Activated CD8-positive, alpha-beta memory T cell treated with anti-CD3 and anti-CD28 coated beads, Interleukin-2, amount 50 U/mL, for 1 hour (primary cell): ENCODE data around the gene NOM1.
A peak's percentile ranks its signal among the peaks of the same experiment; 100 is the strongest.
"Not testable (repeated sequence)": the region's sequence is repeated elsewhere in the genome, so short reads cannot be mapped to it uniquely, and the experiment has no call there.

Experiments used
- DNase-seq: peaks from one replicate; pipeline ENCODE4 v3.0.0-alpha.2; 2020; ENCODE audit errors: extremely low read depth

Gene NOM1

GRCh38 chr7:156949541-156950380 is at the start of gene NOM1:
TSS of gene NOM1 (plus strand) at chr7:156949712. CDS start at chr7:156949738, 26 bp downstream.
- DNase-seq: peak; percentile 69

- DNase-seq: not testable (repeated sequence)
These were observed 49.4 kb upstream of the NOM1 start for GRCh38 chr7:156900093-156900492.

GRCh38 chr7:156903232-156903909 is 46.1 kb upstream of the NOM1 start:
- DNase-seq: peak; percentile 51

- DNase-seq: no peak
These were observed 43.3 kb upstream of the NOM1 start for GRCh38 chr7:156906200-156906649.

GRCh38 chr7:156907656-156908055 is 41.9 kb upstream of the NOM1 start:
- no peak for DNase-seq

GRCh38 chr7:156909574-156910252 is 39.8 kb upstream of the NOM1 start:
- DNase-seq: not testable (repeated sequence)

- no peak for DNase-seq
These were observed 30.9 kb upstream of the NOM1 start for GRCh38 chr7:156918635-156919034.

GRCh38 chr7:156919132-156919713 is 30.3 kb upstream of the NOM1 start:
- DNase-seq: no peak

GRCh38 chr7:156920076-156920475 is 29.4 kb upstream of the NOM1 start:
- no peak for DNase-seq

GRCh38 chr7:156920487-156921373 is 28.8 kb upstream of the NOM1 start:
- not testable (repeated sequence) for DNase-seq

GRCh38 chr7:156922304-156922703 is 27.2 kb upstream of the NOM1 start:
- not testable (repeated sequence) for DNase-seq

GRCh38 chr7:156925821-156926220 is 23.7 kb upstream of the NOM1 start:
- DNase-seq: not testable (repeated sequence)

GRCh38 chr7:156927571-156928405 is 21.7 kb upstream of the NOM1 start:
- DNase-seq: no peak

GRCh38 chr7:156928406-156928747 is 21.1 kb upstream of the NOM1 start:
- no peak for DNase-seq

- no peak for DNase-seq
These were observed 19.5 kb upstream of the NOM1 start for GRCh38 chr7:156929789-156930539.

GRCh38 chr7:156932006-156932405 is 17.5 kb upstream of the NOM1 start:
- DNase-seq: no peak

GRCh38 chr7:156935250-156935649 is 14.3 kb upstream of the NOM1 start:
- no peak for DNase-seq

GRCh38 chr7:156936766-156937165 is 12.7 kb upstream of the NOM1 start:
- not testable (repeated sequence) for DNase-seq

GRCh38 chr7:156940421-156941122 is 8.9 kb upstream of the NOM1 start:
- DNase-seq: no peak
